ENCODE results near the gene RBMS1. TPM values are rescaled to one million over a fixed set of nuclear protein-coding genes. Genes with fewer than 3 reads are reported as not detected.
A peak's percentile ranks its signal among the peaks of the same experiment; 100 is the strongest.

RBMS1 gene
- total RNA-seq, 1 experiment from 2014 or later = 61.9 TPM

- DNase-seq = no peak
- no TSS peak for BruUV-seq (replicated peaks)
- Mint-ChIP-seq H3K27me3 (ENCODE audit: unreplicated experiment) (no peaks in the 10 kb centered on the region), H3K36me3 (ENCODE audit: insufficient read depth, unreplicated experiment) (peaks cover 11% of the 10 kb centered on the region), H3K4me3 (ENCODE audit: low read depth, unreplicated experiment) (no peak overlapping the region), H3K4me1 (ENCODE audit: low read depth, unreplicated experiment) (peaks cover 28% of the 10 kb centered on the region), H3K27ac (ENCODE audit: unreplicated experiment) (peak overlapping the region; percentile 58), H3K9me3 (ENCODE audit: low read depth, unreplicated experiment) (no peaks in the 10 kb centered on the region)
- CTCF ChIA-PET = no interaction called here
- no peak for TF ChIP-seq CTCF (IDR thresholded peaks at IDR 0.05; ENCODE audit: unreplicated experiment)
- intact Hi-C loops (cut with micrococcal nuclease; ENCODE audit: unreplicated experiment) = loop anchor here (10.0 kb wide), 1 partner anchor 169 kb away; no protein-coding TSS in a partner anchor
Measured at GRCh38 chr2:160394153-160394552, 99.5 kb downstream of the RBMS1 start.

DNA sequence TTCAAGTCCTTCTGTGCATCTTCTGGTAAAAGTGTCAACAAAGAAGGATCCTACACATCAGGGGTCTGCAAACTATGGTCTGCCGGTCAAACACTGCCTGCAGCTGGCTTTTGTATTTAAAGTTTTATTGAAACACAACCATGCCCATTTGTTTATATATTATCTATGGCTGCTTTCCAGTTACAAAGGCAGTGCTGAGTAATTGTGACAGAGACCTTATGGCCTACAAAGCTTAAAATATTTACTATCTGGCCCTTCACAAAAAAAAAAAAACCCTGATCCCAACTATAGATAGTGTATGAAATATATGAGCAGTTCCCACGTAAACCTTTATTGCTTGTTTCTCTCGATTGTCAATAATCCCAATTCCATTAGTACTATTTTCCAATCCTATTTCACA lies 101.4 kb downstream of the RBMS1 start:
- no TSS peak for BruUV-seq (replicated peaks)
- no peak overlapping the region for H3K27ac Mint-ChIP-seq (ENCODE audit: unreplicated experiment)
- H3K9me3 Mint-ChIP-seq (ENCODE audit: low read depth, unreplicated experiment) = no peaks in the 10 kb centered on the region
- CTCF ChIA-PET = interaction anchor here (0.6 to 0.7 kb wide), 2 partner anchors 16 to 32 kb away, joined by 3 to 4 read pairs; no protein-coding TSS in a partner anchor
- peaks cover 47% of the 10 kb centered on the region for H3K4me1 Mint-ChIP-seq (ENCODE audit: low read depth, unreplicated experiment)
- no peak for DNase-seq
- no peaks in the 10 kb centered on the region for H3K27me3 Mint-ChIP-seq (ENCODE audit: unreplicated experiment)
- no peak for TF ChIP-seq CTCF (IDR thresholded peaks at IDR 0.05; ENCODE audit: unreplicated experiment)
- H3K4me3 Mint-ChIP-seq (ENCODE audit: low read depth, unreplicated experiment) = no peak overlapping the region
- intact Hi-C loops (cut with micrococcal nuclease; ENCODE audit: unreplicated experiment) = loop anchor here (10.0 kb wide), 1 partner anchor 167 kb away; no protein-coding TSS in a partner anchor
- peaks cover 11% of the 10 kb centered on the region for H3K36me3 Mint-ChIP-seq (ENCODE audit: insufficient read depth, unreplicated experiment)

GRCh38 chr2:160390544-160391455 lies 102.8 kb downstream of the RBMS1 start:
- H3K27ac Mint-ChIP-seq (ENCODE audit: unreplicated experiment) = no peak overlapping the region
- peaks cover 50% of the 10 kb centered on the region for H3K4me1 Mint-ChIP-seq (ENCODE audit: low read depth, unreplicated experiment)
- no peak for TF ChIP-seq CTCF (IDR thresholded peaks at IDR 0.05; ENCODE audit: unreplicated experiment)
- no peak overlapping the region for H3K4me3 Mint-ChIP-seq (ENCODE audit: low read depth, unreplicated experiment)
- BruUV-seq (replicated peaks) = no TSS peak
- intact Hi-C loops (cut with micrococcal nuclease; ENCODE audit: unreplicated experiment) = loop anchor here (10.0 kb wide), 1 partner anchor 166 kb away; no protein-coding TSS in a partner anchor
- no peaks in the 10 kb centered on the region for H3K27me3 Mint-ChIP-seq (ENCODE audit: unreplicated experiment)
- no peak for DNase-seq
- H3K9me3 Mint-ChIP-seq (ENCODE audit: low read depth, unreplicated experiment) = no peaks in the 10 kb centered on the region
- peaks cover 11% of the 10 kb centered on the region for H3K36me3 Mint-ChIP-seq (ENCODE audit: insufficient read depth, unreplicated experiment)
- CTCF ChIA-PET = interaction anchor here (0.7 kb wide), 1 partner anchor 1213 kb away, joined by 4 read pairs; no protein-coding TSS in a partner anchor

DNA sequence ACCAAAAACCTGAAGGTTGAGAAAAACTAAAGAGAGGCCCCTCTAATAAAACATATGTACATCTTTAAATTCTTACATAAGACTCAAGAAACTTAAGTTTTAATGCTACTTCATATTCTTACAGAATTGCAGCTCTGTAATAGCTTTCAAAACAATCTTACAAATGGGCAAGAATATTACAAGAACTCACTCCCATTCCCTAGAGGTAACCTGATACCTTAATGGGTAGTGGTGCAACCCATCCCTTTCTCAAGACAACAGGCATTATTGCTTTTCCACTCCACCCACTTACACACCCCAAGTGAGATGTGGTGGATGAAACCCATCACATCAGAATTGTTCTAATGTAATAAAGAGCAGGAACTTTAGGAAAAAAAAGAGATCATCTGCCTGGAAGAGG lies 103.7 kb downstream of the RBMS1 start:
- CTCF ChIA-PET = no interaction called here
- no peak for DNase-seq
- no TSS peak for BruUV-seq (replicated peaks)
- Mint-ChIP-seq H3K36me3 (ENCODE audit: insufficient read depth, unreplicated experiment) (peaks cover 11% of the 10 kb centered on the region), H3K27ac (ENCODE audit: unreplicated experiment) (no peak overlapping the region), H3K4me1 (ENCODE audit: low read depth, unreplicated experiment) (peaks cover 50% of the 10 kb centered on the region), H3K27me3 (ENCODE audit: unreplicated experiment) (no peaks in the 10 kb centered on the region), H3K4me3 (ENCODE audit: low read depth, unreplicated experiment) (no peak overlapping the region), H3K9me3 (ENCODE audit: low read depth, unreplicated experiment) (no peaks in the 10 kb centered on the region)
- intact Hi-C loops (cut with micrococcal nuclease; ENCODE audit: unreplicated experiment) = loop anchor here (10.0 kb wide), 1 partner anchor 165 kb away; no protein-coding TSS in a partner anchor
- TF ChIP-seq CTCF (IDR thresholded peaks at IDR 0.05; ENCODE audit: unreplicated experiment) = no peak

All from Calu3 (cell line).